ENCODE results near the gene SCAF1. TPM values are rescaled to one million over a fixed set of nuclear protein-coding genes. Genes with fewer than 3 reads are reported as not detected.

Gene SCAF1
- total and polyA plus RNA-seq, 2 of the 13 experiments (the other 11 are each of a cell fraction or from before 2014, with no cell fraction given), result 3.3 to 6.1 TPM

DNA sequence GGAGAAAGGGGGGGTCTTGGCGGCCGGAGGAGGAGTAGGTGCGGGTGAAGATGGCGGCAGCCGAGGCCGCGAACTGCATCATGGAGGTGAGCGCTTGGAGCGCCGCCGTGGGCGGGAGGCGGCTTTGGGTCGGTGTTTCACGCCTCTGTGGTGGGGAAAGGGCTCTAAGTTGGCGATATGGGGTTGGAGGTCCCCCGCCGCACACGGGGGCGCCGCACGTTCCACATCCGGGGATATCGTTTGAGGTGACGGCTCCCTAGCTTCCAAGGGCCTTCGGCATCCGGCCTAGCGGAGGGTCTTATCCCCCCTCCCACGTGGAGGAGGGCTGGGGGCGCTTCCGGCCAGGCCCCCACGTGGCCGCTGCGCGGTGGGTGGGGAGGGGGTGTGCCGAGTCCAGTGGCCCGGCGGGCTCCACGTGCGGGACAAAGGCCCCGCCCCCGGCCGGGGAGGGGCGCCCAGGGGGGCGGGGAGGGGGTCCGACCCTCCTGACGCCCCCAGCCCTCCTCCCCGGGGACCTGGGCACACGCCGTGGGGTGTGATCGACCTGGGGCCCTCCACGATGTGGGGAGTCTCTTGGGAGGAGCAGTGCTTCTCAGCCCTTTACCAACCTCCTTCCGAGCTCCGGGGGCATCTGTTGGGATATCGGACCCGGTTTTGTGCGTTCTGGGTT lies 35.4 kb downstream of the SCAF1 start, which contains the start of gene PRMT1 (continued):
- TF ChIP-seq ZBTB10 (CRISPR knock-in tag; IDR thresholded peaks at IDR 0.05; ENCODE audit: borderline replicate concordance) (no peak), MIER3 (CRISPR knock-in tag; IDR thresholded peaks at IDR 0.05; ENCODE audit: borderline replicate concordance) (peak; percentile 53; the same call in 1 of the 2 replicates), GATA4 (IDR thresholded peaks at IDR 0.05; ENCODE audit: borderline replicate concordance, low read depth) (peak; percentile 80; the same call in 1 of the 2 replicates), SP2 (CRISPR knock-in tag; IDR thresholded peaks at IDR 0.05) (0 out of 2 replicates have a peak, but pooled peaks have one; percentile 77), ZNF446 (CRISPR knock-in tag; IDR thresholded peaks at IDR 0.05) (no peak; the same call in 1 of the 2 replicates), RFX3 (CRISPR knock-in tag; IDR thresholded peaks at IDR 0.05) (no peak), ZNF382 (CRISPR knock-in tag; IDR thresholded peaks at IDR 0.05; ENCODE audit: borderline replicate concordance) (no peak), TFDP1 (CRISPR knock-in tag; IDR thresholded peaks at IDR 0.05; ENCODE audit: borderline replicate concordance) (peak; percentile 30; the same call in 1 of the 2 replicates), ZNF569 (CRISPR knock-in tag; IDR thresholded peaks at IDR 0.05; ENCODE audit: borderline replicate concordance) (no peak), YEATS2 (CRISPR knock-in tag; IDR thresholded peaks at IDR 0.05; ENCODE audit: borderline replicate concordance) (peak; percentile 59; the same call in 1 of the 2 replicates), ZSCAN20 (CRISPR knock-in tag; IDR thresholded peaks at IDR 0.05; ENCODE audit: borderline replicate concordance) (no peak), HIVEP1 (CRISPR knock-in tag; IDR thresholded peaks at IDR 0.05) (peak; percentile 85), ADNP (CRISPR knock-in tag; IDR thresholded peaks at IDR 0.05) (no peak), ZNF672 (CRISPR knock-in tag; IDR thresholded peaks at IDR 0.05) (no peak), POLR2AphosphoS2 (IDR thresholded peaks at IDR 0.05; ENCODE audit: low read depth, low read length) (no peak), ATF5 (CRISPR knock-in tag; IDR thresholded peaks at IDR 0.05; ENCODE audit: low read depth) (no peak), ZNF260 (CRISPR knock-in tag; IDR thresholded peaks at IDR 0.05; ENCODE audit: borderline replicate concordance, low read depth) (no peak), ZNF142 (CRISPR knock-in tag; IDR thresholded peaks at IDR 0.05) (no peak), ZFP36 (IDR thresholded peaks at IDR 0.05; ENCODE audit: borderline replicate concordance, low read depth, low read length, partially characterized antibody) (no peak)

Measured in HepG2 (cell line).